H1 (cell line): ENCODE measurements around the gene ARL5A. TPM values are rescaled to one million over a fixed set of nuclear protein-coding genes. Genes with fewer than 3 reads are reported as not detected.

Experiments used
- BCL11A ChIP-seq, 2 experiments: IDR thresholded peaks; one replicate each; pipeline ENCODE4 v1.6.1; 2011; ENCODE audit warnings: low read depth in 2 of 2, low read length in 2 of 2, mild to moderate bottlenecking in 2 of 2
- GABPA ChIP-seq: IDR thresholded peaks from 2 replicates; pipeline ENCODE4 v1.6.1; 2011; ENCODE audit warnings: mild to moderate bottlenecking, low read length, moderate library complexity, borderline replicate concordance; ENCODE audit not compliant: insufficient read depth
- KDM4A ChIP-seq: IDR thresholded peaks from one replicate; pipeline ENCODE4 v1.7.1; 2012; ENCODE audit warnings: low read depth, mild to moderate bottlenecking, moderate library complexity, low read length, inconsistent platforms; ENCODE audit not compliant: severe bottlenecking
- POU5F1 ChIP-seq: IDR thresholded peaks from 2 replicates; pipeline ENCODE4 v1.6.1; 2011; ENCODE audit warnings: low read depth, mild to moderate bottlenecking, low read length, moderate library complexity
- RAD21 ChIP-seq, 2 experiments: IDR thresholded peaks in 1 of 2; conservative IDR thresholded peaks in 1 of 2; 2 replicates each; pipeline ENCODE4 v1.6.1; 2011; ENCODE audit warnings: low read depth in 2 of 2, low read length in 2 of 2, improper control_type of control experiment in 1 of 2, inconsistent platforms in 1 of 2, mild to moderate bottlenecking in 1 of 2, moderate library complexity in 1 of 2
- TAF1 ChIP-seq: IDR thresholded peaks from 2 replicates; pipeline ENCODE4 v1.6.1; 2011; ENCODE audit warnings: mild to moderate bottlenecking, low read depth, low read length
- TEAD4 ChIP-seq: IDR thresholded peaks from 2 replicates; pipeline ENCODE4 v1.6.1; 2012; ENCODE audit warnings: low read depth, low read length, inconsistent platforms, mixed read lengths
- polyA plus RNA-seq, 7 experiments: library from polyadenylated mRNA; depleted of rRNA in 3 of 7; stranded (reverse) in 5 of 7; unstranded in 2 of 7; fragments of >200 nt in 5 of 7; fragments of 200-250 nt in 2 of 7; gene quantifications; 1 replicate in 5 of 7; 2 replicates in 1 of 7; 4 replicates in 1 of 7; pipeline versions ENCODE4 v1.2.1 to v1.2.3, GENCODE V29; 2011 to 2013; ENCODE audit warnings: missing spikeins in 2 of 7, mixed read lengths in 2 of 7
- total RNA-seq: library from RNA; stranded (reverse); fragmentation: NEBNext Ultra II Directional; extraction: Animal tissue kit (Norgen Biotek cat#: 25700); gene quantifications from 2 replicates; pipeline ENCODE4 v1.2.1, GENCODE V29; 2021

ARL5A gene
- total and polyA plus RNA-seq, 2 of the 8 experiments (the other 6 are each of a cell fraction or from before 2014, with no cell fraction given), result 12.6 to 86.3 TPM

GRCh38 chr2:151756820-151757219 is 71.4 kb downstream of the ARL5A start (continued):
- no peak for TF ChIP-seq KDM4A
- TF ChIP-seq POU5F1, result no peak
- no peak for TF ChIP-seq GABPA
- TF ChIP-seq RAD21 (IDR thresholded peaks at IDR 0.05 in 1 of 2, conservative IDR thresholded peaks at IDR 0.05 in 1 of 2; ENCODE audit: low read depth in 2 of 2, low read length in 2 of 2), result no peak
- TF ChIP-seq TEAD4, result no peak
- no peak for TF ChIP-seq TAF1
- no peak for TF ChIP-seq BCL11A (IDR thresholded peaks at IDR 0.05; ENCODE audit: low read depth in 2 of 2, low read length in 2 of 2)
